Thyroid gland (tissue), 4 donors: ENCODE results near the gene ST6GALNAC3.

ENCODE experiments used
- POLR2A ChIP-seq, 2 donors: fragments of 450-650 bp; IDR thresholded peaks; one replicate each; pipeline ENCODE4 v1.6.1; 2017; ENCODE audit warnings: antibody characterized with exemption in 2 of 2, mild to moderate bottlenecking in 2 of 2, moderate library complexity in 1 of 2
- TF ChIP-seq, protein P1 (sequence below), 6 experiments: fragments of 200-600 bp in 3 of 6; fragments of 450-650 bp in 3 of 6; sonication (generic) in 3 of 6; IDR thresholded peaks; one replicate each; pipeline ENCODE4 v1.5.1; 2016 to 2019; ENCODE audit warnings: antibody characterized with exemption in 6 of 6, mild to moderate bottlenecking in 2 of 6, inconsistent platforms in 1 of 6, moderate library complexity in 1 of 6

DNA sequence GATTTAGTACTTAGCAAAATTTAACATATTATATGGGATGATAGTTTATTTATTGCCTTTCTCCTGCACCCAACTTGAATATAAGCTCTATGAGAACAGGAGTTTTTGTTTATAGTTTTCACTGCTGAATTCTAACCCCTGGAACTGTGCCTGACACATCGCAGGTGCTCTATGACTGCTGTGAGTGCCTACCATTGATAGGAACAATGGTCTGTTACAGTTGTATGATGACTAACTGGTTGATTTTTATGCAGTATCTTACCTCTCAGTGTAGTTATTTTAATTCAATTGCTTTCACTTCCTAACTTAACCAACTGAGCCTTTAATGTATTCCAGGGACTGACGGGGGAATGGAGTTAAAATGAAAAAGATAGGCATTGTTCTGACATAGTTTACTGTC lies 336.0 kb downstream of the ST6GALNAC3 start:
- TF ChIP-seq POLR2A (IDR thresholded peaks at IDR 0.05): no peak
- TF ChIP-seq, protein P1, sequence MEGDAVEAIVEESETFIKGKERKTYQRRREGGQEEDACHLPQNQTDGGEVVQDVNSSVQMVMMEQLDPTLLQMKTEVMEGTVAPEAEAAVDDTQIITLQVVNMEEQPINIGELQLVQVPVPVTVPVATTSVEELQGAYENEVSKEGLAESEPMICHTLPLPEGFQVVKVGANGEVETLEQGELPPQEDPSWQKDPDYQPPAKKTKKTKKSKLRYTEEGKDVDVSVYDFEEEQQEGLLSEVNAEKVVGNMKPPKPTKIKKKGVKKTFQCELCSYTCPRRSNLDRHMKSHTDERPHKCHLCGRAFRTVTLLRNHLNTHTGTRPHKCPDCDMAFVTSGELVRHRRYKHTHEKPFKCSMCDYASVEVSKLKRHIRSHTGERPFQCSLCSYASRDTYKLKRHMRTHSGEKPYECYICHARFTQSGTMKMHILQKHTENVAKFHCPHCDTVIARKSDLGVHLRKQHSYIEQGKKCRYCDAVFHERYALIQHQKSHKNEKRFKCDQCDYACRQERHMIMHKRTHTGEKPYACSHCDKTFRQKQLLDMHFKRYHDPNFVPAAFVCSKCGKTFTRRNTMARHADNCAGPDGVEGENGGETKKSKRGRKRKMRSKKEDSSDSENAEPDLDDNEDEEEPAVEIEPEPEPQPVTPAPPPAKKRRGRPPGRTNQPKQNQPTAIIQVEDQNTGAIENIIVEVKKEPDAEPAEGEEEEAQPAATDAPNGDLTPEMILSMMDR (IDR thresholded peaks at IDR 0.05): no peak
